22Rv1 (cell line): ENCODE measurements around the gene ANKRD33.

Experiments used
- CTCF ChIP-seq: fragments of 450-650 bp; IDR thresholded peaks from 2 replicates; pipeline ENCODE4 v1.5.1; 2017; ENCODE audit warnings: mild to moderate bottlenecking
- ZFX ChIP-seq: fragments of 450-650 bp; IDR thresholded peaks from 2 replicates; pipeline ENCODE4 v1.6.1; 2017; ENCODE audit warnings: antibody characterized with exemption, borderline replicate concordance

- no peak for TF ChIP-seq ZFX
- no peak for TF ChIP-seq CTCF
Observed at GRCh38 chr12:51895378-51896135, 7.7 kb downstream of the ANKRD33 start.
